ENCODE data around the gene CHKA. TPM values are rescaled to one million over a fixed set of nuclear protein-coding genes. Genes with fewer than 3 reads are reported as not detected.
A peak's percentile ranks its signal among the peaks of the same experiment; 100 is the strongest.

The CHKA gene
- total and polyA plus RNA-seq, 8 donors, result 17.4 to 110 (median 31.6) TPM

DNA sequence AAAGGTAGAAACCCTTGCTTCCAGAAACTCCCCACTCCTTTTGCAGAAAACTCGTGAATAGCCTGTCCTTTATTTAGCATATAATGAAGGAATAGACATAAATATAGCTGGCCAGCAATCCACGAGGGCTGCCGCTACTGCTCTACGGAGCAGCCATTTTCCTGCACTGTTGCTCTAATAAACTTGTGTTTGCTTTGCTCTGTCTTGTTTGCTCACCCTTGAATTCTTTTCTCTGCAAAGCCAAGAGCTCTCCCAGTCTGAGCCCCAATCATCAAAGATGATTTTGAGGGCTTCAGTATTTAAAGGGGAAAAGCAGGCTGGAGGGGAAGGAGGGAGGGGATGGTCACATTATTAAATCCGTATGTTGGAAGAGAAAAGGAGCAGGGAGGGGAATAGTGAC is 16.6 kb upstream of the CHKA start:
- Histone ChIP-seq H3K27me3 (no peaks in the 10 kb centered on the region), H3K4me3 (peak overlapping the region in 1 of 4 donors; percentile 20), H3K4me1 (peaks cover 34 to 41% (median 39%) of the 10 kb centered on the region in 3 donors), H3K36me3 (no peaks in the 10 kb centered on the region), H3K27ac (peak overlapping the region in 2 of 4 donors; percentile 34 to 46), H3K9me3 (no peaks in the 10 kb centered on the region)
- intact Hi-C loops (cut with DNase I), result no loop called here
- 2 to 14% methylated on average over 5 of the region's 5 CpGs for WGBS, 2 donors
- TF ChIP-seq, protein P1, sequence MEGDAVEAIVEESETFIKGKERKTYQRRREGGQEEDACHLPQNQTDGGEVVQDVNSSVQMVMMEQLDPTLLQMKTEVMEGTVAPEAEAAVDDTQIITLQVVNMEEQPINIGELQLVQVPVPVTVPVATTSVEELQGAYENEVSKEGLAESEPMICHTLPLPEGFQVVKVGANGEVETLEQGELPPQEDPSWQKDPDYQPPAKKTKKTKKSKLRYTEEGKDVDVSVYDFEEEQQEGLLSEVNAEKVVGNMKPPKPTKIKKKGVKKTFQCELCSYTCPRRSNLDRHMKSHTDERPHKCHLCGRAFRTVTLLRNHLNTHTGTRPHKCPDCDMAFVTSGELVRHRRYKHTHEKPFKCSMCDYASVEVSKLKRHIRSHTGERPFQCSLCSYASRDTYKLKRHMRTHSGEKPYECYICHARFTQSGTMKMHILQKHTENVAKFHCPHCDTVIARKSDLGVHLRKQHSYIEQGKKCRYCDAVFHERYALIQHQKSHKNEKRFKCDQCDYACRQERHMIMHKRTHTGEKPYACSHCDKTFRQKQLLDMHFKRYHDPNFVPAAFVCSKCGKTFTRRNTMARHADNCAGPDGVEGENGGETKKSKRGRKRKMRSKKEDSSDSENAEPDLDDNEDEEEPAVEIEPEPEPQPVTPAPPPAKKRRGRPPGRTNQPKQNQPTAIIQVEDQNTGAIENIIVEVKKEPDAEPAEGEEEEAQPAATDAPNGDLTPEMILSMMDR (IDR thresholded peaks at IDR 0.05), result no peak
- ATAC-seq (peak in 3 of 4 donors; percentile 15 to 35 (median 19)), DNase-seq (peak in 1 of 6 donors; percentile 10), FAIRE-seq (no peak)

DNA sequence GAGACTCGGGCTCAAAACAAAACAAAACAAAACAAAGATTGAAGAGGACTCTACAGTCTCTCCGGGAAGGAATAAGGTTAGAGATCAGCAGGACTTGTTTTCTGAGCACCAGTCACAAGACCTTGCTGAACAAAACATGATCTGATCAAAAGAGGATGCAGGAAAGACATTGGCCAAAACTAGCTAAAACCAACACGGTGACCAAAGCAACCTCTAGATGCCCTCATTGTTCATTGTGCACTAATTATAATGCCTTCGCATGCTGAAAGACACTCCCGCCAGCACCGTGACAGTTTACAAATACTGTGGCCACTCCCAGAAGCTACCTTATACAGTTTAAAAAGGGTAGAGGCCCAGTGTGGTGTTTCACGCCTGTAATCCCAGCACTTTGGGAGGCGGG is 15.7 kb upstream of the CHKA start:
- no peak for FAIRE-seq
- whole genome bisulfite sequencing, 2 donors, result 79% methylated on average over 8 of the region's 8 CpGs
- H3K4me3 ChIP-seq, result no peak overlapping the region
- peaks cover 25 to 31% (median 29%) of the 10 kb centered on the region in 3 donors for H3K4me1 ChIP-seq
- intact Hi-C loops (cut with DNase I), result no loop called here
- H3K27me3 ChIP-seq, result no peaks in the 10 kb centered on the region
- TF ChIP-seq, protein P1 (IDR thresholded peaks at IDR 0.05), result no peak
- H3K27ac ChIP-seq, result no peak overlapping the region
- no peaks in the 10 kb centered on the region for H3K9me3 ChIP-seq
- no peak for DNase-seq
- ATAC-seq, result no peak
- no peaks in the 10 kb centered on the region for H3K36me3 ChIP-seq

DNA sequence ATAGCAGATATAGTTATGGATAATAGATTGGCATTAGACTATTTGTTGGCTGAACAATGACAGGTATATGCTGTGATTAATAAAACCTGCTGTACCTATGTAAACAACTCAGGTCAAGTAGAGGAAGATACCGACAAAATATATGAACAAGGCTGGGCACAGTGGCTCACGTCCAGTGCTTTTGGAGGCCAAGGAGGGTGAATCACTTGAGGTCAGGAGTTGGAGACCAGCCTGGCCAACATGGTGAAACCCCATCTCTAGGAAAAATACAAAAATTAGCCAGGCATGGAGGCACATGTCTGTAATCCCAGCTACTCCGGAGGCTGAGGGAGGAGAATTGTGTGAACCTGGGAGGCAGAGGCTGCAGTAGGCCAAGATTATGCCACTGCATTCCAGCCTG is 14.0 kb upstream of the CHKA start:
- no peak overlapping the region for H3K27ac ChIP-seq
- FAIRE-seq (no peak), ATAC-seq (no peak), DNase-seq (no peak)
- TF ChIP-seq, protein P1 (IDR thresholded peaks at IDR 0.05), result no peak
- H3K27me3 ChIP-seq, result no peaks in the 10 kb centered on the region
- peaks cover 9 to 14% (median 13%) of the 10 kb centered on the region in 3 donors for H3K4me1 ChIP-seq
- intact Hi-C loops (cut with DNase I), result no loop called here
- no peak overlapping the region for H3K4me3 ChIP-seq
- H3K9me3 ChIP-seq, result no peaks in the 10 kb centered on the region
- H3K36me3 ChIP-seq, result no peaks in the 10 kb centered on the region
- 65 to 84% methylated on average over 3 of the region's 3 CpGs for WGBS, 2 donors

DNA sequence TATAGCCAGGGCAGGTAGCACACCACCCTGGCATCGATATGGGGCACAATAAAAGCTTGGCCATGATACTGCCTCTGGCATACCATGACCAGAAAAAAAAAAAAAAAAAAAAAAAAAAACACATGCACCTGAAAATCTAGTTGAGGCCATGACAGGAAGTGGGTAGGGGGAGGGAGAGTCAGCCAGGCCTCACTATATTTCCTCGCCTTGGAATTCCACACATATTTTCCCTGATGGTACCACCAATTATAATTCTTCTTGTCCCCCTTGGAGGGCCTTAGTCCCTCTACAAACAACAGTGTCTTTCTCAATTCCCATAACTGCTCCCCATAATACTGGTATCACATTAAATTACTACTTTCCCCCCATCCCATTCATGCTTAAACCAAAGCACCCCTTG is 12.6 kb upstream of the CHKA start:
- no peak for FAIRE-seq

DNA sequence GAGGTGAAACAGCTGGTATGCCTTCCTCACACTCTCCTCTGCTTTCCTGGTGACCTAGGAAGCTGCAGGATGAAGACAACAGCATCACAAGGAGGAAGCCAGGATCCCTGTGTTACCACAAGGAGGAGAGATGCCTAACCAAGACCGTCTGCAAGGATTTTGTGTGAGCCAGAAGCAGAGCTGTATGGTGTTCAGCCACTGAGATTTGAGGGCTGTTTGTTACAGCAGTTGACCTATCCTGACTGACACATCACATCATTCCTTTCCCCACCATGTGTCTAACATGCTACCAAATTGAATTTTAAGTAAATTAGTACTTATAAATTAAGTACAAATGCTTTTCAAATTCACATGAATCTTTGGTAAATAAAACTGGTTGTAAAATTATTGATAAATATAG is 8.9 kb upstream of the CHKA start:
- Histone ChIP-seq H3K36me3 (no peaks in the 10 kb centered on the region), H3K27ac (no peak overlapping the region), H3K9me3 (no peaks in the 10 kb centered on the region), H3K4me3 (no peak overlapping the region), H3K27me3 (no peaks in the 10 kb centered on the region), H3K4me1 (peaks cover 18 to 23% (median 22%) of the 10 kb centered on the region in 3 donors)
- no peak for ATAC-seq
- no peak for DNase-seq
- no peak for FAIRE-seq
- intact Hi-C loops (cut with DNase I), result no loop called here
- TF ChIP-seq, protein P1 (IDR thresholded peaks at IDR 0.05), result no peak
- 86 to 92% methylated on average over 1 of the region's 1 CpG for WGBS, 2 donors

More for the DNA sequence above, 12.6 kb upstream of the CHKA start:
- no peak for DNase-seq
- WGBS, 2 donors, result 73 to 77% methylated on average over 2 of the region's 2 CpGs
- Histone ChIP-seq H3K4me1 (peaks cover 14 to 24% (median 21%) of the 10 kb centered on the region in 3 donors), H3K27ac (no peak overlapping the region), H3K4me3 (no peak overlapping the region), H3K27me3 (no peaks in the 10 kb centered on the region), H3K36me3 (no peaks in the 10 kb centered on the region), H3K9me3 (no peaks in the 10 kb centered on the region)
- intact Hi-C loops (cut with DNase I), result no loop called here
- ATAC-seq, result no peak
- TF ChIP-seq, protein P1 (IDR thresholded peaks at IDR 0.05), result no peak
